T-helper 1 cell treated with Interleukin-12 subunit alpha and Interleukin-12 subunit beta and Interleukin-4 antibody, amounts not matched to agents 30 μg/mL and 1 μg/mL, for 36 hours (primary cell): ENCODE data around the gene PRPF8.

Experiments
- H3K27ac Mint-ChIP-seq: one replicate; pipeline ENCODE4 v1.8.0; 2021; ENCODE audit warnings: mild to moderate bottlenecking, mixed read lengths
- H3K27me3 Mint-ChIP-seq: one replicate; pipeline ENCODE4 v1.8.0; 2021; ENCODE audit warnings: low read depth, mixed read lengths
- H3K36me3 Mint-ChIP-seq: one replicate; pipeline ENCODE4 v1.8.0; 2021; ENCODE audit warnings: low read depth, mixed read lengths
- H3K4me1 Mint-ChIP-seq: one replicate; pipeline ENCODE4 v1.8.0; 2021; ENCODE audit warnings: low read depth, mixed read lengths
- H3K4me3 Mint-ChIP-seq: one replicate; pipeline ENCODE4 v1.8.0; 2021; ENCODE audit warnings: mild to moderate bottlenecking, moderate library complexity, mixed read lengths
- H3K9me3 Mint-ChIP-seq: one replicate; pipeline ENCODE4 v1.8.0; 2021; ENCODE audit warnings: mixed read lengths

PRPF8 gene

GRCh38 chr17:1623057-1623630, 61.5 kb downstream of the PRPF8 start:
- no peak overlapping the region for H3K27ac Mint-ChIP-seq
- peaks cover 12% of the 10 kb centered on the region for H3K4me1 Mint-ChIP-seq
- no peaks in the 10 kb centered on the region for H3K36me3 Mint-ChIP-seq
- H3K4me3 Mint-ChIP-seq = no peak overlapping the region
- H3K9me3 Mint-ChIP-seq = no peaks in the 10 kb centered on the region
- H3K27me3 Mint-ChIP-seq = peaks cover 33% of the 10 kb centered on the region

GRCh38 chr17:1621273-1621954, 63.3 kb downstream of the PRPF8 start:
- Mint-ChIP-seq H3K4me3 (no peak overlapping the region), H3K9me3 (no peaks in the 10 kb centered on the region), H3K36me3 (no peaks in the 10 kb centered on the region), H3K4me1 (peaks cover 1% of the 10 kb centered on the region), H3K27me3 (peaks cover 23% of the 10 kb centered on the region), H3K27ac (no peak overlapping the region)

GRCh38 chr17:1620486-1620885, 64.2 kb downstream of the PRPF8 start:
- H3K9me3 Mint-ChIP-seq = no peaks in the 10 kb centered on the region
- H3K27me3 Mint-ChIP-seq = peaks cover 14% of the 10 kb centered on the region
- no peaks in the 10 kb centered on the region for H3K36me3 Mint-ChIP-seq
- no peaks in the 10 kb centered on the region for H3K4me1 Mint-ChIP-seq
- H3K4me3 Mint-ChIP-seq = no peak overlapping the region
- H3K27ac Mint-ChIP-seq = no peak overlapping the region

GRCh38 chr17:1617620-1618174, 67.0 kb downstream of the PRPF8 start:
- no peaks in the 10 kb centered on the region for H3K27me3 Mint-ChIP-seq
- no peaks in the 10 kb centered on the region for H3K36me3 Mint-ChIP-seq
- H3K4me1 Mint-ChIP-seq = no peaks in the 10 kb centered on the region
- H3K4me3 Mint-ChIP-seq = no peak overlapping the region
- H3K27ac Mint-ChIP-seq = no peak overlapping the region
- H3K9me3 Mint-ChIP-seq = no peaks in the 10 kb centered on the region

GRCh38 chr17:1616101-1616500, 68.6 kb downstream of the PRPF8 start:
- Mint-ChIP-seq H3K27ac (no peak overlapping the region), H3K9me3 (no peaks in the 10 kb centered on the region), H3K27me3 (no peaks in the 10 kb centered on the region), H3K36me3 (no peaks in the 10 kb centered on the region), H3K4me3 (no peak overlapping the region), H3K4me1 (no peaks in the 10 kb centered on the region)

GRCh38 chr17:1612400-1612799, 72.3 kb downstream of the PRPF8 start:
- no peaks in the 10 kb centered on the region for H3K36me3 Mint-ChIP-seq
- no peak overlapping the region for H3K4me3 Mint-ChIP-seq

GRCh38 chr17:1611715-1612114, 73.0 kb downstream of the PRPF8 start:
- H3K4me3 Mint-ChIP-seq = no peak overlapping the region
- H3K27ac Mint-ChIP-seq = no peak overlapping the region
- H3K4me1 Mint-ChIP-seq = no peaks in the 10 kb centered on the region
- H3K9me3 Mint-ChIP-seq = no peaks in the 10 kb centered on the region
- no peaks in the 10 kb centered on the region for H3K36me3 Mint-ChIP-seq
- no peaks in the 10 kb centered on the region for H3K27me3 Mint-ChIP-seq

More at GRCh38 chr17:1612400-1612799, 72.3 kb downstream of the PRPF8 start:
- no peaks in the 10 kb centered on the region for H3K4me1 Mint-ChIP-seq
- H3K27ac Mint-ChIP-seq = no peak overlapping the region
- no peaks in the 10 kb centered on the region for H3K9me3 Mint-ChIP-seq
- no peaks in the 10 kb centered on the region for H3K27me3 Mint-ChIP-seq

- no peak overlapping the region for H3K4me3 Mint-ChIP-seq
- no peaks in the 10 kb centered on the region for H3K9me3 Mint-ChIP-seq
- no peaks in the 10 kb centered on the region for H3K4me1 Mint-ChIP-seq
- no peaks in the 10 kb centered on the region for H3K36me3 Mint-ChIP-seq
- peaks cover 5% of the 10 kb centered on the region for H3K27me3 Mint-ChIP-seq
- H3K27ac Mint-ChIP-seq = no peak overlapping the region
Measured at GRCh38 chr17:1608676-1609075, 76.0 kb downstream of the PRPF8 start.

GRCh38 chr17:1607971-1608320, 76.7 kb downstream of the PRPF8 start:
- Mint-ChIP-seq H3K36me3 (no peaks in the 10 kb centered on the region), H3K4me3 (no peak overlapping the region), H3K9me3 (no peaks in the 10 kb centered on the region), H3K27ac (no peak overlapping the region), H3K27me3 (peaks cover 5% of the 10 kb centered on the region), H3K4me1 (no peaks in the 10 kb centered on the region)

GRCh38 chr17:1606352-1606985, 78.2 kb downstream of the PRPF8 start:
- Mint-ChIP-seq H3K36me3 (no peaks in the 10 kb centered on the region), H3K27ac (no peak overlapping the region), H3K27me3 (peaks cover 5% of the 10 kb centered on the region), H3K4me1 (no peaks in the 10 kb centered on the region), H3K4me3 (no peak overlapping the region), H3K9me3 (peaks cover 4% of the 10 kb centered on the region)

GRCh38 chr17:1605681-1606351, 78.9 kb downstream of the PRPF8 start:
- no peaks in the 10 kb centered on the region for H3K36me3 Mint-ChIP-seq
- no peaks in the 10 kb centered on the region for H3K4me1 Mint-ChIP-seq
- H3K27me3 Mint-ChIP-seq = peaks cover 5% of the 10 kb centered on the region
- H3K4me3 Mint-ChIP-seq = no peak overlapping the region
- H3K27ac Mint-ChIP-seq = no peak overlapping the region
- peaks cover 4% of the 10 kb centered on the region for H3K9me3 Mint-ChIP-seq

GRCh38 chr17:1604831-1605528, 79.7 kb downstream of the PRPF8 start:
- no peaks in the 10 kb centered on the region for H3K36me3 Mint-ChIP-seq
- H3K4me1 Mint-ChIP-seq = no peaks in the 10 kb centered on the region
- H3K27me3 Mint-ChIP-seq = peaks cover 5% of the 10 kb centered on the region
- H3K4me3 Mint-ChIP-seq = no peak overlapping the region
- peaks cover 4% of the 10 kb centered on the region for H3K9me3 Mint-ChIP-seq
- no peak overlapping the region for H3K27ac Mint-ChIP-seq

- H3K9me3 Mint-ChIP-seq = peaks cover 4% of the 10 kb centered on the region
- H3K27me3 Mint-ChIP-seq = peaks cover 5% of the 10 kb centered on the region
- H3K36me3 Mint-ChIP-seq = no peaks in the 10 kb centered on the region
- no peak overlapping the region for H3K27ac Mint-ChIP-seq
- no peak overlapping the region for H3K4me3 Mint-ChIP-seq
- no peaks in the 10 kb centered on the region for H3K4me1 Mint-ChIP-seq
Measured at GRCh38 chr17:1601571-1601970, 83.1 kb downstream of the PRPF8 start.
